ENCODE measurements around the gene SLCO2B1.

The SLCO2B1 gene

DNA sequence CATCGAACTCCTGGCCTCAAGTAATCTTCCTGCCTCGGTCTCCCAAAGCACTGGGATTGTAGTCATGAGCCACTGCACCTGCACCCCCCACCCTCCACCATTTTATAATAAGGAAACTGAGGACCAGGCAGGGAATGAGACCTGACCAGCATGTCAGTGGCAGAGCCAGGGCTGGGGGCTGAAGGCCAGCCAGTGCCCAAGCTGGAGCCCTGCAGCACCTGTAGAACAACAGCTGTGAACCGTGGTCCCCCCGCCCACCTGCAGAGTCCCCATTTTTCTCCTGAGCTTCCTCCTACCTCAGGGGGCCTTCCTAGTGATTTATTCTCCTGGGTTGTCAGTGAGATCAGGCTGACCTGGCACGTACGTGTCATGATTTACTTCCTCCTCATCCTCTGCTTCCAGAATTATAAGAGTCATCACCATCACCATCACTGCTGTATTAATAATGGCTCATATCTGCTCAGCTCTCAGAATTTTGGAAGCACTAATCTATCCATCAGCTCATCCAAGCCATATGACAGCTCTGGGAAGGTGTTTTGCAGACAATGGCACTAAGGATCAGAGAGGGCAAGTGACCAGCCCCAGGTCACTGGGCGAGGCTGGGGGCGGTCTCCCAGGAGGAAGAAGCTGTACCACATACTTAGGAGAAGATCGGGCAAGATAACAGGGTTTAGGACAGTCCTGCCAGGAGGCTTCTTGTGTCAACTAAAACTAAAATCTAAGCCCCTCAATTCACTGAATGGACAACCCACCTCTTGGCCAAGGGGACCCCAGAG, 5.5 kb upstream of the SLCO2B1 start:
- DNase-seq (ENCODE audit: low read depth in 2 of 2), result no peak

DNA sequence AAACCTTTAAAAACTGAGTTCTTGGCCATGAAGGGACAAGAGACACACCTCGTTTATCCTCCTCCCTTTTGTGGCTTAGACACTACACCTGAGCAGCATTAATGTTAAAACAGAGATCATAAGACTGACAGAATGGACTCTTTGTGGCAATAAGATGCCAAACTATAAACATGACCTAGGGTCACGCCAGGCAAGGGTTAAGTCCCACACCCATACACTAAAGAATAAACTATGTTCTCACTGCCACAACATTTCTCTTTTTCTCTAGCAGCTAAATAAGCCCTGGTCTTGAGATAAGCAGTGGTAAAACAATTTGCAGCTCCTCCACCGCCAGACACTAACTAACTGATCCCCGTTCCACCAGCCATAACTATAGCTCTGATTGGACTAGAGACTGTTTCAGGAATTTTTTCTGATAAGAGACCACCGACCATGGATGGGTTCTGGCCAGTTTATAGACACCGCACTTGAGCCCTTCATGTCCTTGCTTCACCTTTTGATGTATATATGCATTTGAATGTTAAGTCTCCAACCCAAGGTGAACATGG, 4.9 kb upstream of the SLCO2B1 start:
- DNase-seq (ENCODE audit: low read depth in 2 of 2), result no peak

DNA sequence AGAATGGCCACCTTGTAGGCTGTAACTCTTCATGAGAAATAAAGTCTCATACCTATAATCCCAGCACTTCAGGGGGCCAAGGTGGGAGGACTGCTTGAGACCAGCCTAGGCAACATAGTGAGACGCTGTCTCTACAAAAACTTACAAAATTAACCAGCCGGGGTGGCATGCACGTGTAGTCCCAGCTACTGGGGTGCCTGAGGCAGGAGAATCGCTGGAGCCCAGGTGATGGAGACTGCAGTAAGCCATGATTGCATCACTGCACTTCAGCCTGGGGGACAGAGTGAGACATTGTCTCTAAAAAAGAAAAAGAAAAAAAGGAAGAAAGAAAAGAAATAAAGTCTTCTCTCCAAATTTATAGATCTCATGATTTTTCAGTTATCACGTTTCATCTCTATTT, 4.2 kb upstream of the SLCO2B1 start:
- DNase-seq (ENCODE audit: low read depth in 2 of 2), result no peak

DNA sequence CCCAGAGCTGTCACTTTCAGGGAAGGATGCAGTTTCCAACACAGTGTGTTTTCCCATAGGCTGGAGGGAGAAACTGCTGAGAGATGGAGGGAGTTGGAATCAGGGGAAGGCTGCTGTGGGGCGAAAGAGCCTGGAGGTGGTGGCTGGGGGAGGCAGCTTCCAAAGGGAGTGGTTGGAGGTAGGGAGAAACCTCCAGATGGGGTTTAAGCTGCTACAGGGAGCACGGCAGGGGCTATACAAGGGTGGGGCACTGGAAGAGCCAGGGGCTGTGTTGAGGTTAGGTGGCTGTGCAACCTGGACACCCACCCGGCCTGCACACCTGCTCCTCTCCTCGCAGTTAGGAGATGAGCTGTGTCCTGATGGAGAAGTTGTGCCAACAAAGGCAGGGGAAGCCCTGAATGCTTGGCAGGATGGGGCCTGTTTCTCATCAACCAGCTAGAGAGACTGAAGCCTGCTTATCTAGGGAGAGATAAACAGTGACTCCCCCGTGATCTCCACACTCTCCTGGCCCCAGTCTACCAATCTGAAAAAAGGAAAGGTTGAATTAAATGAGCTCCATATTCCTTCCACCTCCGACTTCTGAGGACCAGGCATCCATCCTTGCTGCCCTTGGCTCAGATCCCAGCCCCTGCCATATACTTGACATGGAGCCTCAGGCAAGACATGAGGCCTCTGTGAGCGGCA, 3.6 kb upstream of the SLCO2B1 start:
- no peak for DNase-seq (ENCODE audit: low read depth in 2 of 2)

DNA sequence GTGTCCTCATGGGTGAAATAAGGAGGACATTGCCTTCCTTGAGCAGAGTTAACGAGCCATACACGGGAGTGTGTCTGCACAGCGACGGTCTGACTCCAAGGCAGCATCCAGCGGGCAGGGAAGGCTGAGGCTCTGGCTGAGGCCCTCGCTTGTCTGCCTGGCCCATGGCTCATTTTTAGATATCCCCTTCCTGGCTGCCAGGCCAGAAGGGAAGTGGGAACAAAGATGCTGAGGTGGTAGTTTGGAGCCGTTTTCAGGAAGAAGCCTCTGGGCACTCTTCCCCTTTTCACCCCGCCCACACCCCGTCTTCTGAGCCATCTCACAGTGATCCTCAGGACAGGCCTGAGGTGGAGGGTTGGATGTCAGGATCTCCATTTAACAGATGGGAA, 3.0 kb upstream of the SLCO2B1 start:
- DNase-seq (ENCODE audit: low read depth in 2 of 2), result no peak

DNA sequence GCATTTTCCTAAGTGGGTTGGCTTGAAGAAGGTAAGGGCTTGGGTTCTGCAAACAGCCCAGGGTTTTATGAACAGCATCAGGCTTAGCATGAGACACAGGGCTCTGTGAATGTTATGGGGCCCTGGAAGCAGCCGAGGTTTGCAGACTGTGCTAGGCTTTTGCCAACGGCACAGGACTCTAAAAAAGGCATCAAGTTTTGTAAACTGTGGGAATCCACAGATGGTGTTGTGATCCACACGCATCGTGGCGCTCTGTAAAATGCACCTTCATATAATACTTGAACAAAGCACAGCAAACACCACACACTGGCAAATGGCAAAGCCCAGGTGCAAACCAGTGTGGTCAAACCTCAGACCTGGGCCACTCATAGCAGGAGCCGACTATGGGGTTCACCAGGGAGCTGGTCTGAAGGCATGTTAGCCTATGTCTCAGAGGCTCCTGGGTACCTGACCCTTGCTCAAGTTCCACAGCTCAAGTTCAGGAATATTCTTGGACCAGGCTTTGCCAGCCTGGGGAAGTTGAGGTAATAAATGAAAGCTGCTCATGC, 2.4 kb upstream of the SLCO2B1 start:
- DNase-seq (ENCODE audit: low read depth in 2 of 2), result no peak

DNA sequence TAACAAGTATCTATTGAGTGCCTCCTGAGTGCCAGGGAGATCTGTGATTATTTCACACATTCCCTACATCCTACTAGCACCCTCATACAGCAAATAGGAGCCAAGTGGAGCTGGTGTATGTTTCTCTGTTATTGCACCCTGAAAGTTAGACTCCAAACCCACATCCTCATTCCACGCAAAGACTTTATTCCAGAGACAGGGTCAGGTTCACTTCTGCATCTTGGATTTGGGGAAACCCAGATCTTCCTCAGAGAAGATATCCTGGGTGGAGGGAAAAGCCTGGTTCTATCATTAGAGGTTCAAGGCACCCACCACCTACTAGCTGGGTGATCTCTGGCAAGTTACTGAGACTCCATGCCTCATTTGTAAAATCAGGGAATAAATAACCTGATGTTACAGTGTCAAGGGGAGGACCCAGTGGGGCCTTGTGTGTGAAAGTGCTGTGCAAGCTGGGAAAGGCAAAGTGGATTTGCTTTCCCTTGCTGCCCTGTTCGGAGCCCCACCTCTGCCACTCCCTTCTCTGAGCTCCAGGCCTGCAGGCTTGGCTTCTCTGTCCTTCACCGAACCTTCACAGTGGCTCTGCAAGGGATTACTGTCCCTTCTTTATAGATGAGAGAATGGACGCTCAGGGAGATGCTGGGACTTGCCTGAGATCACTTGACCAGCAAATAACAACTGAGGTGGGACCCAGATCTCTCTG, 991 bp upstream of the SLCO2B1 start:
- DNase-seq (ENCODE audit: low read depth in 2 of 2), result no peak

DNA sequence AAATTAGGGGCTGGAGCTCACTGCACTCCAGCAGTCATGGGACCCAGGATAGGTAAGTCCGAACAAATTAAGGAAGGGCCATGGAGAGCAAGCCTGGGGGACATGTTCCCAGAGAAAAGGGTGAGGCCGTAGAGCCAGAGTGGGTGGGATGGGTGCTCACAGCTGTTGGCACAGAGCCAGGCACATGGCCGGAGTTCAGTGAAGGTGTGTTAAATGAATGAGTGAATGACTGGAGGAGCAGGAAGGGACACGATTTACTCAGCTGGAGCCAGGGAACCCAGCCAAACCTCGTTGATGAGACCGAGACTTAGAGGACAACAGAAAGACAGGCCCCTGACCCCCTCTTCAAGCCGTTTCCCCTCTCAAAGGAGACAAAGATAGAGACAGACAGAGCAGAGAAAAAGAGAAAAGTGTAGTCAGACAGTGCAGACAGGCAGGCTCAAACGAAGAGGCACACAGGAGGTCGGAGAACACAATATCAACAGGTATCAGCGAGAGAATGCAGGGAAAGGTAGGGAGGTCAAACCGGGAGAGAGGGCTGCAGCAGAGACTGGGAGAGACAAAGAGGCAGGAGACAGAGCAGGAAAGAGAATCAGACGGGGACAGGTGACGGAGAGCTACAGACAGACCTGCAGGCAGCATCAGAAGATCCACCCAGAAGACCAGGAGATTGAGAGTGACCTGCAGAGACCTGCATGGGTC, 590 bp downstream of the SLCO2B1 start:
- no peak for DNase-seq (ENCODE audit: low read depth in 2 of 2)

DNA sequence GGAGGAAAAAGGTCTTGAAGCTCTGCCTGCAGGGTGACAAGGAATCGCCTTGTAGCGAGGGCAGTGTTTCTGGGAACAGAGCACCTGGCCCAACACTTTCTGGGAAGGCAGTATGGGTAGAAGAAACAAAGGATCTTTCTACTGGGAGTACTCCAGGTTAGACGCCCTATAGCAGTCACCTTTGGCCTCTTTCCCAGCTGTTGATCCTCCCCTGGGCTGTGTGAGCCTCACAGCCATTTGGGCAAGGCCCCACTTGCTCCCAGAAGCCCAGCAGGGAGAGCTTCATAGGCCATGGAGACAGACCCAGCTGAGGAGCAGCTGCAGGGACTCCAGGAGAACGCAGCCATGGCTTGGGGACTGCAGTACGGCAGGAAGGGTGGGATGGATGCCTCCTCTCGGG, 1.2 kb downstream of the SLCO2B1 start:
- no peak for DNase-seq (ENCODE audit: low read depth in 2 of 2)

DNA sequence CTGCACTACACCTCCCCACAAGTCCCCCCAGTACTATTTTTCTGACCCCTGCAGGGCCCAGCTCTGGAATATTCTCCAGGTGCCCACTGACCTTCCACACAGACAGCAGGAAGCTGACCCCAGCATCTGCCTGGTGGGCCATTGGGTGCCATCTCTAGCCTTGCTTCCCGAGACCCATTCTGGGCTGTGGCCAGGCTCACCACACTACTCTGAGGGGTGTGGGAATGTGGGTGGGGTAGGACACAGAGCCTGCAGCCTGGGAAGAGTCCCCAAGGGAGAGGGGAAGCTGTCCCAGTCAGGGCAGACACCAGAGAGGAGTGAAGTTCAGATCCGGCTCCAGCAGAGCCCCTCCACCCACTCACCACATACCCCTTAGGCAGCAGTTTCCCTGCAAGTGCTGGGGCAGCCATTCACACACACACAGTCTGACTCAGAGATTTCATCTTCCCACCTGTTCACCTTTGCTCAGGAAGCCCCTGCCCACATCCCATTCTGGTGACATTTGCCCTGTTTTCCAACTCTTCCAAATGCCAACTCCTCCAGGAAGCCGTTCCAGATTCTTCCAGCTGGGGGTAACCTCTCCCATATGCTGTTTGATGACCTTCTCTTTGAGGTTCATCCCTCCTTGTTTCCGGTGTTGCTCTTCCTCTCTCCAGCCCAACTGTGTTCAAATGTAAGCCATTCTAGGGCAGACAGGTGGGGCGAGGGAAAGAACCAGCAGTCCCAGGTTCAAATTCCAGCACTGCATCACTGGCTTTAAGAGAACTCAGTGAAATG, 1.9 kb downstream of the SLCO2B1 start:
- no peak for DNase-seq (ENCODE audit: low read depth in 2 of 2)

DNA sequence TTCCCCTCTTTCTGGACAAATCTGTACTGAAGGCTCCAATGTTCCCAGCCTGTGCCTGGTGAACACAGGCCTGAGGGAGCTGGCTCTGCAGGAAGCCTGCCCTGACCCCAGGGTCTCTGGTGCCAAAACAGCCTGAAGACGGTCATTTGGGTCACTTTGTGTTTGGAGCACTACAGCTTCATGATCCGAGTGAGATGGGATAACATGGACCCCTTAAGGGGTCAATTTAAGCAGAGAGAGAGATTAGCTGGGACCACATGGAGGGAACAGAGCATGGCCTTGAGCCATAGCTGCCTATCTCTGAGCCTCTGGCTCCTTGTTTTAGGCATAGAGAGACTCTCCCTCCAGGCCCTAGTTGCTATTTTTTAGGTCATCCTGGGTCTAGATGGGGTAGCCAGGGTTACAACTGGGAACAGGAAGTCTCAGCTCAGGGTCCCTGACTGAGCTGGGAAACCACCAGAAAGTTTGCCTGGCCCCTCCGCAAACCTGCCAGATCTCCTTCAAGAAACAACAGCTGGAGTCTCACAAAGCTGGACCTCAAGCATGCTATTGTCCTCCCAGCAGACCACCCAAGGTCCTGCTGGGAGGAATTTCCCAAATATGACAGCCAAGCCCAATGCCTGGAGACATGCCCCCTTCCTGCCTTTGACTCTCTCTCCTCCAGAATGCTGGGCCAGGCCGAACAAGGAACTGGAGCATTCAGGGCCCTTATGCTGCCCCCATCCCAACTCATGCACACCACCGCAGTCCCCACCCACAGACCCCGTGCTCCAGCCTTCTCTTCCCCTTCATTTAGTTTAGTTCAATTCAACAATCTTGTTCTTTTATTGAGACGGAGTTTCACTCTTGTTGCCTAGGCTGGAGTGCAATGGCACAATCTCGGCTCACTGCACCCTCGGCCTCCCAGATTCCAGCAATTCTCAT, 4.0 kb downstream of the SLCO2B1 start:
- no peak for DNase-seq (ENCODE audit: low read depth in 2 of 2)

DNA sequence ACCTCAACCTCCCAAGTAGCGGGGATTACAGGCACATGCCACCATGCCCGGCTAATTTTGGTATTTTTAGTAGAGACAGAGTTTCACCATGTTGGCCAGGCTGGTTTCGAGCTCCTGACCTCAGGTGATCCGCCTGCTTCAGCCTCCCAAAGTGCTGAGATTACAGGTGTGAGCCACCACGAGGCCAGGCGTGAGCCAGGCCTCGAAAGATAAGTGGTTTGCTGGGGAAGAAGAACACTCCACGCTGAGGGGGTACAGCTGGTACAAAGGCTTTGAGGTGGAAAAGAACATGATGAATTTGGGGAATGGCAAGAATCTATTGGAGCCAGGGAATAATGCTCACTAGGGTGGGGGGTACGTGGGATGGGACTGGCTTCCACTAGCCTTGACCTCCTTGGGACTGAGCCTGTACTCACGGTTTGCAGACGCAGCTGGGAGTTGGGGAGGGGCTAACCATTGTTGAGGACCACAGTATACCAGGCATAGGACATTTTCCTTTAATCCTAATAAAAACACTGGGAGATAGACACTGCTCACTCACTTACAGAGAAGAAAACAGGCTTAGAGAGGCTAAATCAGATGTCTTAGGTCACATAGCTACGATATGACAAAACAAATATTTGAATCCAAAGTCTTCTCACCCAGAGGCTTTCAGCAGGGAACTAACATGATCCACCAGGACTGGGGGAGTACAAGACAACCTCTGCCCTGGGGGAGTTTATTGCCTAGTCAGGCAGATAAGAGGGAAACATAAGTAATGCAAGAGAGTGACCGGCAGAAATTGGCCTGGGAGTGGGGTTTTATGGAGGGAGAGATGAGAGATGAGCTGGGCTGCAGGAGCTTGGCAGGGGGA, 4.9 kb downstream of the SLCO2B1 start:
- DNase-seq (ENCODE audit: low read depth in 2 of 2), result no peak

DNA sequence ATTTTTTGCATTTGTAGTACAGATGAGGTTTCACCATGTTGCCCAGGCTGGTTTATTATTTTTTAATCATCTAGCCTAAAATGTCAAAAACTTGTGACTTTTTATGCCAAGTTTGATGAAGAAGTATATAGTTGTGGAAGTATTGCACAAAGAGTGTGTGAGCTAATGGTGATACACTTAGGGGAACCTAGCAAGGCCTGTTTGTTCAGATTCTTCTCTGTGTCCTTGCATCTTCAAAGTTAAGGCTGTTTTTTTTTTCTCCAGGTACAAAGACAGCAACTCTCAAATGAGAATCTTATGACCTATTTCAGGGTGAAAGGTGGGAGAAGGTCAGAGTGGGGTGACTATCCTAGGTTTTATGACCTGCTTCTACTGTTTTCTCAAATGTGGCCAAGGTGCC, 7.3 kb downstream of the SLCO2B1 start:
- no peak for DNase-seq (ENCODE audit: low read depth in 2 of 2)

DNA sequence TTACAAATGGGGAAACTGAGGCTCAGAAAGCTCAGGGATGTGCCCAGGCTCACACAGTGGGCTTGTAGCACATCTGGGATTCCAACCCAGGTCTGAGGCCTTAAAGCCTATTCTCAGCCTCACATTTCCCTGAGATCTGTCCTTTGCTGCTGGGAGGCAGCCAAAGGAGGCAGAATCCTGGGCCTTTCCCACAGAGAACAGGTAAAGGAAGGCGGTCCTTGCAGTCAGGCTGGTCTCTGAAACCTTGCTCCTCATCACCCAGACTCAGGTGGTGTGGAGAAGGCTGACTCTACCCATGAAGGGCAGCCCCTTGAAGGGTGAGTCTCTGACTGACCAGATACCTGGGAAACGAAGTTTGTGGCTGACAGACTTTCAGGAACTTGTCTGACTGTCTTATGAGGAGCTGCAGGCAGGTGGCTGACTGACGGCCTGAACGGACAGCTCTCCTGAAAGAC, 7.8 kb downstream of the SLCO2B1 start:
- no peak for DNase-seq (ENCODE audit: low read depth in 2 of 2)

DNA sequence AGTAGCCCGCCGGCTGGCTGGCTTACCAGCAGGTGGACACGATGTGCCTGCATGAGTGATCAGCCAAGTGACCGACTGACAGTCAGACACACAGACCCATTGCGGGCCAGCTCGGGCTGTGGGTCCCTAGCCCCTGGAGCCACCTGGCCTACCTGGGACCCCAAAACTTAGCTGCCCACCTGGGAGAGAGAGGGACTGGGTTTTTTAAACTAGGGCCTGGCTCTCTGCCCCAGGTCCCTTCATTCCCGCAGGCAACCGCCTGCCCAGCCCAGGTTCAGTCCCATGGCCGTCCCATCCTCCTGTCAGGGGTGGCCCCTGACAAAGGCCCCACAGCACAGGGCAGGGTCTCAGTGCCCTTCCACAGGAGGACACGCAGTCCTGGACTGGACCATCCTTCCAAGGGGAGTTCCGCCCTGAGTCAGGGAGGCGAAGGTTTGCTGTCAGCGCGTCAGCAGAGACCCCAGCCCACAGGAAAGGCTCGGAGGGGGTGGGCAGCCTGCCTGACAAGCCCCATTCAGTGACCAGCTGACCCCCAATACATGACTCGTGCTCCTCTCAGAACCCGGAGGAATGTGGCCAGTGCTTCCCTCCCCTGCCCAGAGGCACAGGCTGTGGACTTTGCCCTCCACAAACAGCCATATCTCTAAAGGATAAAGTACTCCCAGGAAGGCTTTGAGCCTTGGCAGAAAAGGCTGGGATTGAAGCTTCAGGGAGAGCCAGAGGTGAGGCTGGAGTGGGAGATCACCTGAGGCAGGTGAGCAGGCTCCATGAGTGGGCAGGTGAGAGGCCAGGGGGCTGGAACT, 8.4 kb downstream of the SLCO2B1 start:
- DNase-seq (ENCODE audit: low read depth in 2 of 2), result no peak

DNA sequence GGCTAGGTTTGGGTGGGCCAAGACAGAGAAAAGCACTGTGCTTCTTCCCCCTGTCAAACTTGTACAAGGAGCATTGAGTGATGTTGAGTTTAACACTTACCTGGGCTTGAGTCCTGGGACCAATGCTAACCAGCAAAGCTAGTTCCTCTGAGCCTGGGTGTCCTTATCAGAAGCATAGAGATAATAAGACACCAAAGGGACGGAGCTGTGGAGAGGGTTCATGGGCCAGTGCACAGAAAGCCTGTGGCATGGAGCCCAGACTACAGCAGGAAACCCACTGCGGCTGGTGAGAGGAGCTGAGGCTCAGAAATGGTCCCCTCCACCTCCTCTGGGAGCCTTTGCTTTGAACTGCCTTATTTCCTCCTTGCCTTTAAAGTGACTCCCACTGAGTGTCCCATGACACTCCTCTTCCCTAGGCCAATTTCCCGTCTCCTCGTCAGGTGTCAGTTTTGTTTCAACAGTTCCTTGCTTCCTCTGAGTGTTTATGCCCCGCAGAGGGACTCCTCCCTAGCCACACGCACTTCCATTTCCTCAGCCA, 9.4 kb downstream of the SLCO2B1 start:
- DNase-seq (ENCODE audit: low read depth in 2 of 2), result no peak

DNA sequence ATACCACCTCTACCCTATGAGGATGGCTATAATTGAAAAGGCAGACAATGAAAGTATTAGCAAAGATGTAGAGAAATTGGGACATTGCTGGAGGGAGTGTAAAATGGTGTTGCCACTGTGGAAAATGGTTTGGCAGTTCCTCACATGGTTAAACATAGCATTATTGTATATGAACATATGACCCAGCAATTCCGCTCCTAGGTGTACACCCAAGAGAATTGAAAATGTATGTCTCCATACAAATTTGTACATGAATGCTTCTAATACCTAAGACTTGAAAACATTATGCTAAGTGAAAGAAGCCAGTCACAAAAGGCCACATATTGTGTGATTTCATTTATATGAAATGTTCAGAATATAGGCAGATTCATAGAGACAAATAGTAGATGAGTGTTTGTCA, 10.0 kb downstream of the SLCO2B1 start:
- no peak for DNase-seq (ENCODE audit: low read depth in 2 of 2)

Data from fibroblast of skin of left biceps (primary cell).